GM18951 (cell line): ENCODE measurements around the gene TGM6.

Experiments used
- POLR2A ChIP-seq: IDR thresholded peaks from 4 replicates; pipeline ENCODE4 v1.6.1; 2011; ENCODE audit warnings: mild to moderate bottlenecking; ENCODE audit not compliant: insufficient read length, insufficient read depth; ENCODE audit errors: extremely low read depth
- in situ Hi-C: fragments of 300-500 bp; cut with MboI; formaldehyde crosslinking; loops from one replicate; pipeline ENCODE4 v1.12.0; 2022; ENCODE audit warnings: low sequenced_read_pairs, mixed read lengths, inconsistent platforms; ENCODE audit not compliant: unreplicated experiment

Gene TGM6

GRCh38 chr20:2374346-2375125, 6.2 kb upstream of the TGM6 start:
- in situ Hi-C loops: no loop called here
- TF ChIP-seq POLR2A: no peak

- TF ChIP-seq POLR2A: no peak
- in situ Hi-C loops: no loop called here
Observed at GRCh38 chr20:2378893-2379292, 1.8 kb upstream of the TGM6 start.

GRCh38 chr20:2379511-2380229, 1.0 kb upstream of the TGM6 start:
- no peak for TF ChIP-seq POLR2A

GRCh38 chr20:2381303-2381702, 602 bp downstream of the TGM6 start:
- no peak for TF ChIP-seq POLR2A
- in situ Hi-C loops: no loop called here

More at GRCh38 chr20:2379511-2380229, 1.0 kb upstream of the TGM6 start:
- in situ Hi-C loops: no loop called here

GRCh38 chr20:2382833-2383232, 2.1 kb downstream of the TGM6 start:
- in situ Hi-C loops: no loop called here

GRCh38 chr20:2385026-2385425, 4.3 kb downstream of the TGM6 start:
- no peak for TF ChIP-seq POLR2A
- in situ Hi-C loops: no loop called here

More at GRCh38 chr20:2382833-2383232, 2.1 kb downstream of the TGM6 start:
- TF ChIP-seq POLR2A: no peak

GRCh38 chr20:2385496-2385895, 4.8 kb downstream of the TGM6 start:
- in situ Hi-C loops: no loop called here
- no peak for TF ChIP-seq POLR2A

- in situ Hi-C loops: no loop called here
- no peak for TF ChIP-seq POLR2A
Observed at GRCh38 chr20:2386516-2387179, 5.9 kb downstream of the TGM6 start.

- in situ Hi-C loops: no loop called here
Observed at GRCh38 chr20:2387180-2387577, 6.5 kb downstream of the TGM6 start.

GRCh38 chr20:2387580-2387979, 6.9 kb downstream of the TGM6 start:
- in situ Hi-C loops: no loop called here

More at GRCh38 chr20:2387180-2387577, 6.5 kb downstream of the TGM6 start:
- TF ChIP-seq POLR2A: no peak

GRCh38 chr20:2390951-2391675, 10.4 kb downstream of the TGM6 start:
- TF ChIP-seq POLR2A: no peak
- in situ Hi-C loops: no loop called here

More at GRCh38 chr20:2387580-2387979, 6.9 kb downstream of the TGM6 start:
- no peak for TF ChIP-seq POLR2A

- in situ Hi-C loops: no loop called here
- no peak for TF ChIP-seq POLR2A
Observed at GRCh38 chr20:2394411-2395055, 13.8 kb downstream of the TGM6 start.
